ENCODE results near the gene IGFL4. TPM values are rescaled to one million over a fixed set of nuclear protein-coding genes. Genes with fewer than 3 reads are reported as not detected.
A peak's percentile ranks its signal among the peaks of the same experiment; 100 is the strongest.

Gene IGFL4
- total and polyA plus RNA-seq, 2 of the 13 experiments (the other 11 are each of a cell fraction or from before 2014, with no cell fraction given): 1.2 to 1.4 TPM

GRCh38 chr19:46009530-46010510 lies 31.0 kb downstream of the IGFL4 start (continued):
- no peak for TF ChIP-seq HNF1A (IDR thresholded peaks at IDR 0.05; ENCODE audit: low read depth)
- no peak for TF ChIP-seq HNF1A (CRISPR knock-in tag; IDR thresholded peaks at IDR 0.05; ENCODE audit: borderline replicate concordance)
- TF ChIP-seq HDAC1 (CRISPR knock-in tag; IDR thresholded peaks at IDR 0.05): no peak
- TF ChIP-seq ZNF768 (CRISPR knock-in tag; IDR thresholded peaks at IDR 0.05): peak; percentile 93
- no peak for TF ChIP-seq AFF4 (CRISPR knock-in tag; IDR thresholded peaks at IDR 0.05)
- TF ChIP-seq NAIF1 (CRISPR knock-in tag; IDR thresholded peaks at IDR 0.05; ENCODE audit: borderline replicate concordance): no peak
- TF ChIP-seq KDM2A (CRISPR knock-in tag; IDR thresholded peaks at IDR 0.05; ENCODE audit: borderline replicate concordance, low read depth): no peak
- no peak for TF ChIP-seq THRA (CRISPR knock-in tag; IDR thresholded peaks at IDR 0.05; ENCODE audit: borderline replicate concordance)
- TF ChIP-seq SRSF9 (IDR thresholded peaks at IDR 0.05; ENCODE audit: borderline replicate concordance, insufficient read depth, low read depth, low read length, poor library complexity, severe bottlenecking): no peak
- no peak for TF ChIP-seq RBAK (CRISPR knock-in tag; IDR thresholded peaks at IDR 0.05)
- peak; percentile 38; the same call in 1 of the 2 replicates for TF ChIP-seq ZNF687 (CRISPR knock-in tag; IDR thresholded peaks at IDR 0.05)
